ENCODE measurements around the gene SPNS3.
A peak's percentile ranks its signal among the peaks of the same experiment; 100 is the strongest.

The SPNS3 gene, protein sequence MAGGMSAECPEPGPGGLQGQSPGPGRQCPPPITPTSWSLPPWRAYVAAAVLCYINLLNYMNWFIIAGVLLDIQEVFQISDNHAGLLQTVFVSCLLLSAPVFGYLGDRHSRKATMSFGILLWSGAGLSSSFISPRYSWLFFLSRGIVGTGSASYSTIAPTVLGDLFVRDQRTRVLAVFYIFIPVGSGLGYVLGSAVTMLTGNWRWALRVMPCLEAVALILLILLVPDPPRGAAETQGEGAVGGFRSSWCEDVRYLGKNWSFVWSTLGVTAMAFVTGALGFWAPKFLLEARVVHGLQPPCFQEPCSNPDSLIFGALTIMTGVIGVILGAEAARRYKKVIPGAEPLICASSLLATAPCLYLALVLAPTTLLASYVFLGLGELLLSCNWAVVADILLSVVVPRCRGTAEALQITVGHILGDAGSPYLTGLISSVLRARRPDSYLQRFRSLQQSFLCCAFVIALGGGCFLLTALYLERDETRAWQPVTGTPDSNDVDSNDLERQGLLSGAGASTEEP

GRCh38 chr17:4433515-4434031, at the start of gene SPNS3:
Gene SPNS3 (plus strand): TSS chr17:4433940. CDS start chr17:4433968, 28 bp downstream.
- DNase-seq: no peak

- no peak for DNase-seq
Observed at GRCh38 chr17:4386406-4386805, 47.3 kb upstream of the SPNS3 start.

DNA sequence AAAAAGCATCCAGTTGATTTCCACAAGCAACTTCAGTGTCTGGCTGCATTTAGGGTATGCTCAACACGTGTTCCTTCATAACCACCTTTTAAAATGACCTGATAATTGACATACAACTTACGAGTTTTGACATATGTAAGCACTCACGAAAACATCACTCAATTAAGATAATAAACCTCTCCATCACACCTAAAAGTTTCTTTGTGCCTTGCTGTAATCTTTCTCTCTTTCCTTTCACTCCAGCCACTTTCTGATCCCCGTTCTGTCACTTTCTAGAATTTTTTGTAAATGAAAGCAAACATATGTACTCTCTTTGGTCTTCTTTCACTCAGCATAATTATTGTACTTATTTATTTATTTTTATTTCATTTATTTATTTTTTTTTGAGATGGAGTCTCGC, 46.6 kb upstream of the SPNS3 start:
- no peak for DNase-seq

- no peak for DNase-seq
Observed at GRCh38 chr17:4389079-4389478, 44.7 kb upstream of the SPNS3 start.

DNA sequence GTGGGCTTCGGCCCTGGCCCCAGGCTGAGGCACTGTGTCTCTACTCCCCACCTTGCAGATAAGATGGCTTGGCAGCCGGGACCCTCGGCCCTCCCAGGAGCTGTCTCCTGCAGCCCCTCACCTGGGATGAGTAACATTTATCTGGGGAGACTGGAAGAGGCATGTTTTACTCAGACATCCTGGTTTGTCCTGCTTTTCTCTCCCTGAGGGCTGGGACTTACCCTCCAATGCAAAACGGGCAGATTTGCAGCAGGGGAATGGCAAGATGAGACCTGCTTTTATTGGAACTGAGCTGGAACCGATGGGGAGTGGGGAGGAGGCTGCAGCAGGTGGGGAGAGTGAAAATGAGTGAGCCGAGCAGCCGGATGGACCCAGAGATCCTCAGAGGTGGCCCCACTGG, 39.9 kb upstream of the SPNS3 start:
- no peak for DNase-seq

DNA sequence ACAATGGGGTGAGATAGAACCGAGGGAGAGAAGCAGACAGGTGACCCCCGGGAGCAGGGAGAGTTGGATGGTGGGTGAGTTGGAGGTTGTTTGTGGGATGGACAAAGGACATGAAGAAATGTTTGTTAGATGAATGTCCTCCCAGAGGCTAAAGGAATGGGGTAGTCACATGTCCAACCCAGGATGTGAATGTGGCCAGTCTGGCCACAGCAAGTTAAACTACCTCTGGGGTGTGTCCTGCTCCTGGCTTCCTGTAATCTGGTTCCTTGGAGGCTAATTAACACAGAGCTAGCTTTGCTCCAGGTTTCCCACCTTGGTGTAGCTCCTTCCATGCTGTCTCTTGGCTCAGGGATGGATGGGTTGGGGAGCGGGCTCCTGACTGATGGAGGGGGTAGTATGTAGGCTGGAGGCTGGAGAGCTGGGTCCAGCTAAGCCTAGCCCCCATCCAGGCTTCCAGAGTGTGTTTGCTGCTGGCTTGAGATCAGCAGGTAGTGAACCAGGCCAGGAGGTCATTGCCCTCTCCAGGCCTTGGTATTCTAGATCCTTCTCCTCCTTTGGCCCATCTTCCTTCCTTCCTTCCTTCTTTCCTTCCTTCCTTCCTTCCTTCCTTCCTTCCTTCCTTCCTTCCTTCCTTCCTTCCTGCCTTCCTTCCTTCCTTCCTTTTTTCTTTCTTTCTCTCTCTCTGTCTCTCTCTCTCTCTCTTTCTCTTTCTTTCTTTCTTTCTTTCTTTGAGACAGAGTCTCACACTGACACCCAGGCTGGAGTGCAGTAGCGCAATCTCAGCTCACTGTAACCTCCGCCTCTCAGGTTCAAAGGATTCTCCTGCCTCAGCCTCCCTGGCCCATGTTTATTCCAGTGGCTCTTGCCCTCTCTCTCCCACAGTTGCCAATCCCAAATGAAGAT, 39.3 kb upstream of the SPNS3 start:
- no peak for DNase-seq

DNA sequence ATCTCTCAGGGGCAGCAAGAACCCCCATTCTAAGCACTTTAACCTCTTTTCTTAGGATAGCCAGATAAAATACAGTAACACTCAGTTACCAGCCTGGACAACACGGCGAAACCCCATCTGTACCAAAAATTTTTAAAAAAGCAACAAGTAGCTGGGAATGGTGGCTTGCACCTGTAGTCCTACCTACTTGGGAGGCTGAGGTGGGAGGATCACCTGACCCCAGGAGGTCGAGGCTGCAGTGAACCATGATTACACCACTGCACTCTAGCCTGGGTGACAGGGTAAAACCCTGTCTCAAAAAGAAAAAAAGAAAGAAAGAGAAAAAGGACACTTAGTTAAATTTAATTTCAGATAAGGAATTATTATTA, 38.6 kb upstream of the SPNS3 start:
- DNase-seq: no peak

GRCh38 chr17:4397840-4398239, 35.9 kb upstream of the SPNS3 start:
- DNase-seq: no peak

- no peak for DNase-seq
Observed at GRCh38 chr17:4405038-4405669, 28.6 kb upstream of the SPNS3 start.

- no peak for DNase-seq
Observed at GRCh38 chr17:4405699-4406098, 28.0 kb upstream of the SPNS3 start.

GRCh38 chr17:4406386-4406785, 27.4 kb upstream of the SPNS3 start:
- no peak for DNase-seq

DNA sequence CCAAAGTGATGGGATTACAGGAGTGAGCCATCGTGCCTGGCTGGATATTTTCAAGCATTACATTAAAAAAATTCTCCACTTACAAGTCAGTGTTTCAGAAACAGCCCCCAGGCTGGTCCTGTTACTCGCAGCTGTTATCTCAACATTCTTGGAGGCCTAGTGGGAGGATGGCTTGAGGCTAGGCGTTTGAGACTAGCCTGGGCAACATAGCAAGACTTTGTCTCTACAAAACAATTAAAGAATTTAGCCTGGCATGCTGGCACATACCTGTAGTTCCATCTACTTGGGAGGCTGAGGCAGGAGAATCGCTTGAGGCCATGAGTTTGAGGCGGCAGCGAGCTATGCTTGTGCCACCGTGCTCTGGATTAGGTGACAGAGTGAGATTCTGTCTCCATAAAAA, 26.5 kb upstream of the SPNS3 start:
- DNase-seq: no peak

DNA sequence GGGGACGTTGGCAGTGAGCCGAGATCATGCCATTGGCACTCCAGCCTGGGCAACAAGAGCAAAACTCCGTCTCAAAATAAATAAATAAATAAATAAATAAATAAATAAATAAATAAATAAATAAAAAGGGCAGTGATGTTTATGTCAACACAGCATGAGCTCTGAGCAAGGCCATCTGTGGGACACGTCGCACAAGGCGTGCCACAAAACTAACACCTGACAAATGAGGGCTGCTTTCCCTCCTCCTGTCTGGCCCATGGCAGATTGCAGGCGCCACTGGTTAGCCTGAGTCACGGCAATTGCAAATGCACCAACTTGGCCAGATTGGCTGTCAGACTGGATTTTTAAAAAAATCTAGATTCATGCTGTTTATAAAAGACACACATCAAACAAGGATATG, 25.9 kb upstream of the SPNS3 start:
- DNase-seq: no peak

GRCh38 chr17:4409659-4410058, 24.1 kb upstream of the SPNS3 start:
- peak; percentile 19 for DNase-seq

DNA sequence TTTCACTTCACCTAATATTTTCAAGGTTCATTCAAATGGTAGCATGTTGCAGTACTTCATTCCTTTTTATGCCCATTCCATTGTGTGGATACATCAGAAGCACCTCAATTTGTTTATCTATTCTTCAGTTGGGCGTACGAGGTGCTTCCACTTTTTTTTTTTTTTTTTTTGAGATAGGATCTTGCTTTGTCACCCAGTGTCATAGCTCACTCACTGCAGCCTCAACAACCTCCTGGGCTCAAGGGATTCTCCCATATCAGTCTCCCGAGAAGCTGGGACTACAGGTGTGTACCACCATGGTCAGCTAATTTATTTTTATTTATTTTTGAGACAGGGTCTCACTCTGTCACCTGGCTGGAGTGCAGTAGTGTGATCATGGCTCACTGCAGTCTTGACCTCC, 22.5 kb upstream of the SPNS3 start:
- DNase-seq: no peak

GRCh38 chr17:4412933-4413831, 20.6 kb upstream of the SPNS3 start:
- DNase-seq: peak; percentile 86

GRCh38 chr17:4417129-4417667, 16.5 kb upstream of the SPNS3 start:
- DNase-seq: no peak

DNA sequence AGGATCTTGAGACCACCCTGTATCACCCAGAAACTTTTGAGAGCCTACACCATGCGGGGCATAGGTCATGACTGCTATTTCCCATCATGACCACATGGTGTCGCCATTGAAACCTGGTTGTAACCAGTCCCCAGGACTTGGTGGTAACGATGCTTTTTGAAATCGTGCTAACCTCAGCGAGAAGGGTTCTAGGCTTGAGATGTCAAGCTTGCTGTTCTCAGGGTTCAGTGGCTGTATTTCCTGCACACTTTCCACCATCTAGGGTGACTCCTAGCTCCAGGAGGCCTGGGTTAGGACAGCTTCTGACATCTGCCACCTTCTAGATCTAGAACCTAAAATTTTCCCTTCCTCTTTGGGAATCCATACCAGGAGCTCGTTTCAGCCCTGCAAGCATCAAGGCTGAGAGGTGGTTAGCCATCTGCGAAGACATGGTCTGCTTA, 13.0 kb upstream of the SPNS3 start:
- peak; percentile 58 for DNase-seq

DNA sequence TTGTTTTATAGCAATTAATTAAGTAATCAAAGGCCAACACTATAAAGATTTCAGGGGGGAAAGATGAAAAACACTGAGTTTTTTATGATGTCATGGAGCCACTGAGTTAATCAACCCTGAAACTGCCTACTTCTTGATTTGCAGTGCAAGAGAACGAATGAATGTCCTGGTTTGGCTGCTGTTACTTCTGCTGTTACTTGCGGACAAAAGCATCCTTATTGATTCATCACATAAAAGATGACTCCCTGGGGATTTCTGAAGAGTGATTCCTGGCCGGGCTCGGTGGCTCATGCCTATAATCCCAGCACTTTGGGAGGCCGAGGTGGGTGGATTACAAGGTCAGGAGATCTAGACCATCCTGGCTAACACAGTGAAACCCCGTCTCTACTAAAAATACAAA, 10.9 kb upstream of the SPNS3 start:
- DNase-seq: no peak

- DNase-seq: no peak
Observed at GRCh38 chr17:4425398-4425797, 8.3 kb upstream of the SPNS3 start.

DNA sequence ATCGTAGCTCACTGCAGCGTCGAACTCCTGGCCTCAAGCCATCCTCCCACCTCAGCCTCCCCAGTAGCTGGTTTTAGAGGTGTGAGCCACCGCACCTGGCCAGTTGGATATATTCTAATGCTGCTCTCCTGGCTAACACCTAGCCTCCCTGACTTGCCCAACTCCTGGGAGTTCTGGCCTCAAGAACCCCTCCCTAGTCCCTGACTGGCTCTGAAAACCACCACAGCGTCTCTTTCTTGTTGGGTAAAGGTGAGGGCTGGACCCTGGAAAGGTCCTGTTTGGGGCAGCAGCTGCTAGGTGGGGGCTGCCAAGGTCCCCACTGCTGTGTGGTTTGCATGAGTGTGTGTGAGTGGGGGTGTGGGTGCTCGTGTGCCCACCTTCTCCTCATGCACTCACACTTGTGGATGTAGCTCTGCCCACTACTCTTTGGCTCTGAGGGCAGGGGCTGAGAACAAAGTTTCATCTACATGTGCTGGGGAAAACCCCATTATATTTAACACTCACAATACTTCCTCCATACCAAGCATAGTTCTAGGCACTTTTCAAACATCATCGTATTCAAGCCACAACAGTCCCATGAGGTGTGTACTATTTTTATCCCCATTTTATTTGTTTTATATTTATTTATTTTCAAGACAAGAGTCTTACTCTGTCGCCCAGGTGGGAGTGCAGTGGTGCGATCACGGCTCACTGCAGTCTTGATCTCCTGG, 7.1 kb upstream of the SPNS3 start:
- DNase-seq: no peak
